Measurements from ENCODE around the gene KRT12.

DNA sequence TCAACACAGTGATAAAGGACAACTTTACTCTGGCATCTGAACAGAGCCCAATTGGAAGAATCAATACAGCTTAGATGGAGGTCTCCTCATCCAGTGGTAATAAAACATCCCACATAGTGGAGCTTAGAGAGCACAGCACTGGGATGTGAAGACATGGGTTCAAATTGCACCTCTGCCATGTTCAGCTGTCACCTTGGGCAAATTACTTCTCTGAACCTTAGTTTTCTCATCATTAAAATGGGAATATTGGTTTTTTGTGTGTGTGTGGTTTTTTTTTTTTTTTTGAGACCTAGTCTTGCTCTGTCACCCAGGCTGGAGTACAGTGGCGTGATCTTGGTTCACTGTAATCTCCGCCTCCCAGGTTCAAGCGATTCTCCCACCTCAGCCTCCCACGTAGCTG is 31.0 kb downstream of the KRT12 start:
- TF ChIP-seq, protein P1, sequence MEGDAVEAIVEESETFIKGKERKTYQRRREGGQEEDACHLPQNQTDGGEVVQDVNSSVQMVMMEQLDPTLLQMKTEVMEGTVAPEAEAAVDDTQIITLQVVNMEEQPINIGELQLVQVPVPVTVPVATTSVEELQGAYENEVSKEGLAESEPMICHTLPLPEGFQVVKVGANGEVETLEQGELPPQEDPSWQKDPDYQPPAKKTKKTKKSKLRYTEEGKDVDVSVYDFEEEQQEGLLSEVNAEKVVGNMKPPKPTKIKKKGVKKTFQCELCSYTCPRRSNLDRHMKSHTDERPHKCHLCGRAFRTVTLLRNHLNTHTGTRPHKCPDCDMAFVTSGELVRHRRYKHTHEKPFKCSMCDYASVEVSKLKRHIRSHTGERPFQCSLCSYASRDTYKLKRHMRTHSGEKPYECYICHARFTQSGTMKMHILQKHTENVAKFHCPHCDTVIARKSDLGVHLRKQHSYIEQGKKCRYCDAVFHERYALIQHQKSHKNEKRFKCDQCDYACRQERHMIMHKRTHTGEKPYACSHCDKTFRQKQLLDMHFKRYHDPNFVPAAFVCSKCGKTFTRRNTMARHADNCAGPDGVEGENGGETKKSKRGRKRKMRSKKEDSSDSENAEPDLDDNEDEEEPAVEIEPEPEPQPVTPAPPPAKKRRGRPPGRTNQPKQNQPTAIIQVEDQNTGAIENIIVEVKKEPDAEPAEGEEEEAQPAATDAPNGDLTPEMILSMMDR (optimal IDR thresholded peaks at IDR 0.05 in 1 of 3, IDR thresholded peaks at IDR 0.05 in 1 of 3, conservative IDR thresholded peaks at IDR 0.05 in 1 of 3; ENCODE audit: extremely low read depth in 1 of 3, insufficient read depth in 2 of 3, low read length in 3 of 3) = no peak
- TF ChIP-seq EZH2 (IDR thresholded peaks at IDR 0.05; ENCODE audit: low read length) = no peak
